ENCODE data around the gene FAM131B.

DNA sequence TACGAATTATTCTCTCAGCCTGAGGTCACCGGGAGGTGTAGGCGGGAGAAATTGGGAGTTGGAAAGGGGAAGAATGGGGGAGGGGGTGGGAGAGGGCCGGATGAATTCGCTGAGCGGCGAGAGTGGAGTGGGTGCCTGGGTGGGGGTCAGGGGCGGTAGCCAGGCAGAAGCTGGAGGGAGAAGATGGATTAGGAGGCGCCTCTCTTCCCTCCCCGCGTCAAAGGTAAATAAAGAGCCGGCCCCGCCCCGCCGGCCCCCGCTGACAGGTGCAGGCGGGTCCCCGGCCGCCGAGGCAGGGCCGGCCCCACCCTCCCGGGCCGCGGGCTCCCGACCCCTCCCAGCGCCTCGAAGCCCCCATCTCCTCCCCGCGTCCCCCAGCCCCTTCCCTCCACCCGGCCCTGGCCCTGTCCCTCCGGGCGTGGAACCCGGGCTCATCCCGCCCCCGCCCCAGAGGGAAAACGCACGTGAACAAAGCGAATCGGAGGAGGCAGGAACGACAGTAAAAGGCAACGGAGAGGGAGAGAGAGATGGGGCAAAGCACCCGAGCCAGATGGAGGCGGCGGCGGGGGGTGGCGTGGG, 872 bp downstream of the FAM131B start:
- TF ChIP-seq CTCF (IDR thresholded peaks at IDR 0.05) (no peak), POLR2A (IDR thresholded peaks at IDR 0.05) (no peak)

All from adrenal gland (tissue), 5 donors.